NCI-H2081 treated with DMSO at 0.1 percent for 48 hours (cell line): ENCODE results near the gene CLEC3A.
"Not testable (repeated sequence)": the region's sequence is repeated elsewhere in the genome, so short reads cannot be mapped to it uniquely, and the experiment has no call there.

Source experiments
- DNase-seq: peaks from one replicate; lab custom pipeline; 2025; lab: John Stamatoyannopoulos, UW

The CLEC3A gene

DNA sequence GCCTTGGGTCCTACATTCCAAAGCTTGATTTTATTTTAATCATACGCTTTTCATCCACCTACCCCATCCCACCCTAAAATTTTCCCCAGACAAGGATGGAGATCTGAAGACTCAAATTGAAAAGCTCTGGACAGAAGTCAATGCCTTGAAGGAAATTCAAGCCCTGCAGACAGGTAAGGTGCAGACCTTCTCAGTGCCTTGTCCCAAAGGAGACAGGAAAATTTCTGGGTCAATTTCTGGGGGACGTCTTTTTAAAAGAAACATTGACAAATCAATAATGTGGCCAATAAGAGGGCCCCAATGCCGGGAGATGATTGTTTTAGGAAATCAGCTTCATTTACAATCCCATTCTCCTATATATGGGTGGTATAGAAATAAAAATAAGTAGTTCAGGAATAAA is 5.7 kb downstream of the CLEC3A start:
- no peak for DNase-seq

DNA sequence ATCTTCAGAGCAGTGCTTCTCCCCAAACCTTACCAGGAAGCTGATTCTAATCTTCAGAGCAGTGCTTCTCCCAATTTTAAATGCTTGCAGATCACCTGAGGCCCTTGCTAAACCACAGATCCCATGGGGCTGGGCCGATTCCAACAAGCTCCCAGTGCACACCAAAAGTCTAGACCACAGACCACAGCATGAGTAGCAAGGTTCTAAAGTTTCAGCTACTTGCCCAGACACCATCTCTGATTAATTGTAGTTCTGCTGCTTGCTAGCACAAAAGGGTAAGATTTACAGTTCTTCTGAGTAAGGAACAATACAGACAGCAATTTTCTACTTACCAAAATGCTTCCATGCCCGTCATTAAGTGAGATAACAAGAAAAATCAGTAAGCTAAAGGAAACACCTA is 12.2 kb downstream of the CLEC3A start:
- DNase-seq = no peak

DNA sequence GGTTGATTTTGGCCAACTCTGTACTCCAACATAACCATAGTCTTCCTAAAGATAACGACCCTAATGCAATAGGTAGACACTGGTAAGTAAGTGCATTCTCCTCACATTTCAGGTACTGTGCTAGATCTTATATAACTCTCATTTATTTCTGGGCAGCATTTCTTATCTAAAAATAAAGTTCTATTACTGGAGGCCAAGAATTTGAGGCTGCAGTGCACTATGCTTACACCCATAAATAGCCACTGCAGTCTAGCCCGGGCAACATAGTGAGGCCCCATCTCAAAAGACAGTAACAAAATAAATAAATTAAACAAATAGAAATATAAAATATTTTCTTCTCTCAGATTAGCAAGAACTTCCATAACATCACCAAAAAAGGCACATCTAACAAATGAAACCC is 12.7 kb downstream of the CLEC3A start:
- no peak for DNase-seq

DNA sequence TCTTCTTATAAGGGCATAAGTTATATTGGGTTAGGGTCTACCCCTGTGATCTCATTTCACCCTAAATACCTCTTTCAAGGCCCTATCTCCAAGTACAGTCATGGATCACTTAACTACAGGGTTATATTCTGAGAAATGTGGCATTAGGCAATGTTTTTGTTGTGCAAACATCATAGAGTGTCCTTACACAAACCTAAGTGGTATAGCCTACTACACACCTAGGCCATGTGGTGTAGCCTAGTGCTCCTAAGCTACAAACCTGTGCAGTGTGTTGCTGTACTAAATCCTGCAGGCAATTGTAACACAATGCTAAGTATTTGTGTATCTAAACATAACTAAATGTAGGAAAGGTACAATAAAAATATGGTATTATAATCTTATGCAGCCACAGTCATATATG is 18.0 kb downstream of the CLEC3A start:
- no peak for DNase-seq

DNA sequence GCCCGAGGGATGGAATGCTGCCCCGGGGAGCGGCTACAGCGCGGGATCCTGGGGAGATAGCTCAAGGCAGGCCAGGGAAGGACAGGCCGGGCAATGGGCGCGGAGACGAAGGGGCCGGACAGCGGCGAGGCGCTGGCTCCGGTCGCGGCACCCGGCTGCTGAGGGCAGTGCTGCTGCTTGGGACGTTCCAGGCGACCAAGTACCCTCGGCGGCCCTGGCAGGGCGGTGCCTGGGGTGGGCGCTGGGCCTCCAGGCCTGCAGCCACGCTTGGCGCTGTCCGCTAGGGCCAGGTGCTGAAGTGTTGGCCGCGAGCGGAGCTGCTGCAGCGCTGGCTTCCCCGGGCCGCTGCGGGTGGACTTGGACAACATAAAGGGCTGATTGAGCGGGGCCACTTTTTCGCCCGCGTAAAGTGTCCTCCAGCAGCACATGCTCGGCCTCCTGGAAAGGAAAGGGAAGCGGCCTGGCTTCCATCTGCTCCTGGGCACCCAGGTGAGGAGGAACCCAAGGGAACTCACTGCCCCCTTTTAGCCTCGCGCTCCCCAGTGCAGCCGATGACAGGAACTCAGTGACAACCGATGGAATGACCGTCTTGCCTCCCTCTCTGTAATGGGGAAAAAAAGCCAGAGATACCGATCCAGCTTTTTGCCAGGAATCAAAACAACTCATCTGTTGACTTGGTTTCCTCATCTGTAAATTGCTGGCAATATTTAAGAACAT is 23.7 kb downstream of the CLEC3A start:
- no peak for DNase-seq

DNA sequence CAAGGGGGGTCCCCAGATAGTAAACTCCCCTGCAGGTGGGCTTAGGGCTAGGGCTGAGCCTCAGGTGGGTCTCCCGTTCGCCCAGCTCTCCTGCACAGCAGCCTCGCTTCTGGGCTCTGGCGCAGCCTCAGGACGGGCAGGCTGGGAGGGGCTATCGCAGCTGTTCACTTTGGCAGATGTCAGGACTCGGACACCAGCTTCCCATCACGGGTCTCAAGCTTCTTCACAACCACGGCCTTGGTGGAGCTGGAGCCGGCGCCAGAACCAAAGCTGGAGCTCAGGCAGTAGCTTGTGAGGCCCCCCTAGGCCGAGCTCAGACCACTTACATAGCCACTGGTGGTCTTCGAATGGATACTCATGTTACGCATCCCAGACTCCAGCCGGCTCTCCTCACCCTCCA is 26.0 kb downstream of the CLEC3A start:
- no peak for DNase-seq

DNA sequence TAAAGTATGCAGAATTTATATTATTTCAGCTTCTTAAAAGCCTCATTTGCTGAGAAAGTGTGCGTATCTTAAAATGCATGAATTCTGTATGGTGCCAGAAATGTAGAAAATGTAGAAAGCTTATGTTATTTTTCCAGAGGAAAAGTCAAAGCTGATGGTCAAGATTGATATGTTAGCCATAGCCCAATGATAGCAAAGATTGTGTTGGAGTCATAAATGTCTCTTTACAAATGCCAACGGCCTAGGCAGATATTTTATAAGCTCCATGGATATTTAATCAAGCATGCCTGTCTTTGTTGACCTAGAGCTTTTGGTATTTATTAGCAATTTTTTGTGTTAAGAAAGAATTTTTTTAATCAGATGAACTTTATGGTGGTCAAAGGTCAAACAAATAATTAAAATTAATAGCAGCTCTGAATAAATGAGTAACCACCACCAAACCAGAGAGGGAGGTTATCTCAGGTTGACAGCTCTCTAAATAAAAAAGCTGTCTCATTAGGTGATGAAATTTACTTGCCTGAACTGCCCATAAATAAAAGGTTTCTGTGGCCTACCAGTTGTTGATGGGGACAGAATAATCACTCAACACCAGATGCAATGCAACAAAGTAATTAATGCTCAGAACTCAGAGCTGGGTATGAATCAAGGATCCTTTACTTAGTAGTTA is 28.5 kb downstream of the CLEC3A start:
- no peak for DNase-seq

DNA sequence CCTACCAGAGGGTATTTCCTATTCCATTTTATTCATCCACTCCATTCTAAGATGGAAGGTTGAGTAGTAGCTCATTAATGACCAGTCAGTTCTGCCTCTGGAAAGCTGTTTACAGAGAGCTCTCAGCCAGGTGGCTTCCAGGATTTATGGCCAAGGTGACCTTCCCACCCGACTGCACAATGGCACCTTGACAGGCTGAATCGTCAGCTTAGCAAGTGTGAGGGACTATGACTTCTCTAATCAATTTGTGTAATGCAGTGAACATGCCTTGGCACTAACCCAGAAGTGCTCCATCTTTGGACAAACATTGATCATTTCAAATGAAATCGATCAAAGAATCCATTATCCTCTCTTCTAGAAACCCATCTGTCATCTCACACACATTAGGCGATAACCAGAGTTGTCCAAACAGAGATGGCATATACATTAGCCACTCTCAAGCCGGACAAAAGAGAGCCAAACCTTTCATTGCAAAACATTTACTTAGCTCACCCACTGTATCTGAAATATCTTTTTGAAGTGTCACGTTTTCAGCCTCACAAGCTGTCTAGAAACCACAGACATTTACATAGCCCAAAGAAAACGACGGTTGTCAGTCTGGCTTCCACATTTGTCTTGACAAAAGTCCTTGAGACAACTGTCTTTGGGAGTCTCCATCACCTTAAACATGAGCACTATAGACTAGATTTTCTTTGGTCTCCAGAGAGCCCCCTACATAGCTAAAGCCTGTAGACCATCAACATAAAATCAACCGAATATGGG is 35.6 kb downstream of the CLEC3A start:
- no peak for DNase-seq

DNA sequence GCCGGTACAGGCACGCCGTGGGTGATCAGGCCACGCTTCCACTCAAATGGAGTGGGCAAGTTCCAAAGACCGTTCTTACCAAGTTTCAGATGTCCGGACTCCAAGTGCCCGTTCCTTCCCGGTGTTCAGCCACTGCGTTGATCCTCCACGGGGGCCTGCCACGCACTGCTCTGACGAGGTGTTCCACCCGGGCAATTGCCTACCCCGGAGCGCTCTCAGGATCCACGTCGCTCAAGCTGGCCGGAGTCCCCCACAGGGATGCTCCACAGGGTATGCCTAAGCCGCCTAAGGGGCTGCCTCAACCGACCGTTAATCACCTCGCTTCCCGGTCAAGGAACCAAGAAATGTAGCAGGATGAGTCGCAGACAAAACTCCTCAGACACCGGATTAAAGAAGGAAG is 37.5 kb downstream of the CLEC3A start:
- DNase-seq = not testable (repeated sequence)

DNA sequence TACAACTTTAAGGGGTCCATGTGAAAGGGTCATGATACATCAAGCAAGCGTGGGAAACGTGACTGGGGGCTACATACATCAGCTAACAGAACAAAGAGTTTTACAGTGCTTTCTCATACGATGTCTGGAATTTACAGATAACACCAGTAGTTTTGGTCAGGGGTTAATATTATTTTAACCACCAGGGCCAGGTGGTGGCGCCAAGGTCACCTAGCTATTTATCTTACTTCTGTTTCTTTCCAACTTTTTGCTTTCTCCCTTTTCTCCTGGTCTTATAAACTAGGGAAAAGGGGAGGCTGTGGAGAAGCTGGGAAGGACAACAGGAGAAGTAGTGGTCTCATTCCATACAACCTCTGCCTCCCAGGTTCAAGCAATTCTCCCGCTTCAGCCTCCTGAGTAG is 37.9 kb downstream of the CLEC3A start:
- no peak for DNase-seq

DNA sequence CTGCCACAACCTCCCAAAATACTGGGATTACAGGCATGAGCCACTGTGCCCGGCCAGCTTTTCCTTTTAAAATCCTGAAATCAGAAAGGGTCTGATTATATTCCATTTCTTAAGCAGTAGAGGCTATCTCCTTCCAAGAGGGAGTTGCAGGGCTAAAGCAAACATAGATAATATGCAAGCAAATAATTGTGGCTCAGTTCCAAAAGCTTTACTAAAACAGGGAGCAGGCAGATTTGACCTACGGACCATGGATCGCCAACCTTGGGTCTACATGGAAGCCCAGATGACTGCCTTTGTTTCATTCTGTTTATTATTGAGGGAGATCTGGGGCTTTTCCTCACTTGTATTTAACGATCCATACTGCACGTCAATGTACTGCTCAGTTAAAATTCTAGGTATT is 38.5 kb downstream of the CLEC3A start:
- DNase-seq = no peak

DNA sequence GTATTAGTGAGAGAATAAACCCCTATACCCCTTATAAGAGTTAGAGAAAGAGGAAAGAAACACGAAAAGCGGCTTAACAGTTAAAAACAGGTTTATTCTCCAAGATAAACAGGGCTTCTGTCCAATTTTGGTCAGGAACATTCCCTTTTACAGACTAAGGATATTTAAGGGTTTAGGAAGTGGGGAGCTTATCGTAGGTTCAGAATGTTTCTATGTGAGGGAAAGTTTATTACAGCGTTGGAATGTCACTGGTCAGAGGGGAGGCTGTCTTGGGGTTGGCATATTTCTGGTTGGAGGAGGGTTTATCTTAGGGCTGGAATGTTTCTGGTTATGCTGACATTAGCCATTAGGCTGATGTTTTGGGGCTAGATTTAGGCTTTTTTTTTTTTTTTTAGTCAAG is 43.0 kb downstream of the CLEC3A start:
- DNase-seq = no peak

DNA sequence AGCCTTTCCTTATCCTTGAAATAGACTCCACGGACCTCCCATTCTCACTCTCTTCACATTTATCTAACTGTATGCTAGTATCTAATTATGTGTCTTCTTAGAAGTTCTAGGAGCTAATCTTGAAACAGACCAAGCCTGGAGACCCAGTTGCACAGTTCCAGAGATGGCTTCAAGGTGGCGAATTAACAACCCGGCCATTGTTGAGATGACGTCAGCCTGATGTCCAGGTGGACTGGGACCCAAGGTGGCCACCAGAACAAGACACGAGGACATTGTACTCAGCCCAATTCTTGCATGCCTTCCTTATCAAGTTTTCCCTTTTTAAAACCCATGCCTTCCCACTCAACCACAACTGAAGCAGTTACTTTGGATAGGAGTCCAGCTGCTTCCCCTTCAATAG is 47.6 kb downstream of the CLEC3A start:
- no peak for DNase-seq

DNA sequence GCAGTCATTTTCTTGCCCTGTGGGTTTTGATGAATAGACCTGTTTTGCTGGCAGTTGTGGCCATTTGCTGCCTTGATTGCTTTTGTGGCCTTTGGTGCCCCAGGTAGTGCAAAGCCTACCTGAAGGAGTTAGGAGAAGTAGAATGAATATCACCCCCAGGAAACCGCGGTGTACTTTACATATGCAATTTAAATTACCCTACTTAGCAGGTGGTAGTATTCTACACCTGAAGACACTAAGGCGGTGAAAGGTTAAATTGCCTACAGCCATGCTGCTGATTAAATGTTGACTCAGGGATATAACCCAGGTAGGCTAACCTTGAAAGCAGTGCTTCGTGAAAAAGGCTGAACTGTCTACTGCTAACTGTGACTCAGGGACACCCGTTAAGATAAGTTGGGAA is 49.9 kb downstream of the CLEC3A start:
- DNase-seq = no peak

DNA sequence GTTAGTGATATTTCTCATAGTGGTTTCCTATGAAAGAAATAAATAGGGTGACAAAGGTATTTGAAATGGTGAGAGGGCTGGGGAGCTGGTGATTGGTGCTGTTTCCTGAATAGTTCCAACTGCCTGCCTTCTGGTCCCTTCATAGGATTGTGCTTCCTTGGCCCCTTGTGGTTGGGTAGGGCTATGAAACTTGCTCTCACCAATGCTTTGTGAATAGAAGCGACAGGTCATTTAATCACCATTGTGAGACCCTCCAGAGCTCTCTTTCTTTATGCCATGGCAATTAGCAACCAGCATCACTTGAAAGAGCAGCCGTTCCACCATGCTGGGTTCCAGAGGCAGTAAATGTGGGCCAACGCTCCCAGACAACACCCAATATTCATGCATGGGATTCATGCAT is 53.5 kb downstream of the CLEC3A start:
- no peak for DNase-seq

DNA sequence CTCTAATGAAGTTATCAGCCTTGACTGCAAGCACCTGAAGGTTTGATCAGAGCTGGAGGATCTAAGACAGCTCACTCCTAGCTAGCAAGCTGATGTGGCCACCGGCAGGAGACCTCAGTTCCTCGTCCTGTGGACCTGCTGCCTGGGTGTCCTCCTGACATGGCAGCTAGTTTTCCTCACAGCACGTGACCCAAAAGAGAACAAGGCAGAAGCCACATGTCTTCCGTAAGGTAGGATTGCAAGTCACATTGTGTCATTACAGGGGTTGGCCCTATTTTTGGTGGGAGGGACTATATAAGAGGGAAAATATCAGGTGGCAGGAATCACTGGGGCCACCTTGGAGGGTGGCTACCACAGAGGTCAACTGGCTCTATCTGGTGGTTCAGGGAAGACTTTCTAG is 59.0 kb downstream of the CLEC3A start:
- no peak for DNase-seq
